HG02610 (cell line): Measurements from ENCODE around the gene RABGGTB.
"Not testable (repeated sequence)": the region's sequence is repeated elsewhere in the genome, so short reads cannot be mapped to it uniquely, and the experiment has no call there.

Source experiments
- ATAC-seq: cut with Tn5 transposase; IDR thresholded peaks from one replicate; pipeline ENCODE4 v1.9.1; 2021; ENCODE audit warnings: mild to moderate bottlenecking, moderate library complexity; ENCODE audit not compliant: unreplicated experiment

The RABGGTB gene

DNA sequence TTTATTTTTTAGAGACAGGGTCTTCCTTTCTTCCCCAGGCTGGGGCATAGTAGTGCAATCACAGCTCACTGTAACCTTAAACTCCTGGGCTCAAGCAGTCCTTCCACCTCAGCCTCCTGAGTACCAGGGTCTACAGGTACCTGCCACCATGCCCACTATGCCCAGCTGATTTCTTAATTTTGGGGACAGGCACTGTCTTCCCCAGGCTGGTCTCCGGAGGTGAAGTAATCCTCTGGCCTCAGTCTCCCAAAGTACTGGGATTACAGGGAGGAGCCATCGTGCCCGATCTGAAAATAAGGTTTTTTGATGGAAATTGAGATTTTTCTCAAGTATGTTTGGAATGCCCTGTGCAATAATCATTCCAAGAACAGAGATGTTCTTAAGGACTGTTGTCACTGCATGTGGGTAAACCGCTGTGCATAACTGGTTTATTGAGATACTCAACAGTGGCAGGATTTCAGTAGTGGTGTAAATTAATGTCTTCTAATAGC is 9.7 kb downstream of the RABGGTB start:
- no peak for ATAC-seq

GRCh38 chr1:75796376-75797272 is 10.6 kb downstream of the RABGGTB start, which contains the start of gene MSH4:
TSS of gene MSH4 (plus strand) at chr1:75796882. CDS start at chr1:75796986, 104 bp downstream.
- ATAC-seq, result no peak

DNA sequence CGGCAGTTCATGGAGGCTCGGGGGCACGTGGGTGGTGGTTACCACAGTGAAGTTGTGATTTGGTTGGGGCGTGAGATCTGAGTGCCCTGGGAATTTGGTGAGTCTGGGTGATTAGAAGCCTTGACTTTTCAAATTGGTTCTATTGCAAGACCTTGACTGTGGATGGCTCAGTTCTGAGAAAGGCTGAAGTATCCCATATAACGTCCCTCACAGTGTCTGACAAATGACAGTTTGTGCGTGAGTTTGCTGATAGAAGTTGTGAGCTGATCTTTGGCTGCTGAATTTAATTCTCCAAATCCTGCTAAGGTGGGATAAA is 11.2 kb downstream of the RABGGTB start:
- ATAC-seq, result no peak

- ATAC-seq, result no peak
These were observed 11.7 kb downstream of the RABGGTB start for GRCh38 chr1:75797606-75798216.

GRCh38 chr1:75801480-75801879 is 15.4 kb downstream of the RABGGTB start:
- not testable (repeated sequence) for ATAC-seq

DNA sequence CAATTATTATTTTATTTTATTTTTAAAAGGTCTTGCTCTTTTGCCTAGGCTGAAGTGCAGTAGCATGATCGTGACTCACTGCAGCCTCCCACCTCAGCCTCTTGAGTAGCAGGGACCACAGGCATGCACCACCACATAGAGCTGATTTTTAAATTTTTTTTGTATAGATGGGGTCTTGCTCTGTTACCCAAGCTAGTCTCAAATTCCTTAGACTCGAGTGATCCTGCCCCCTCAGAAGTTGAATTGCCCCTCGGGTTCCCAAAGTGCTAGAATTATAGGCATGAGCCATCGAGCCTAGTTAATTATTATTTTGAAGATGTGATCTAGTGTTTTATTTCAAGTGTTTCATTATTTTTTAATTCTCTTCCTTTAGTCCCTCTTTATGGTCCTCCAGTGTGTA is 22.9 kb downstream of the RABGGTB start:
- no peak for ATAC-seq

- not testable (repeated sequence) for ATAC-seq
These were observed 24.1 kb downstream of the RABGGTB start for GRCh38 chr1:75810113-75810512.

- no peak for ATAC-seq
These were observed 25.3 kb downstream of the RABGGTB start for GRCh38 chr1:75811211-75811981.

DNA sequence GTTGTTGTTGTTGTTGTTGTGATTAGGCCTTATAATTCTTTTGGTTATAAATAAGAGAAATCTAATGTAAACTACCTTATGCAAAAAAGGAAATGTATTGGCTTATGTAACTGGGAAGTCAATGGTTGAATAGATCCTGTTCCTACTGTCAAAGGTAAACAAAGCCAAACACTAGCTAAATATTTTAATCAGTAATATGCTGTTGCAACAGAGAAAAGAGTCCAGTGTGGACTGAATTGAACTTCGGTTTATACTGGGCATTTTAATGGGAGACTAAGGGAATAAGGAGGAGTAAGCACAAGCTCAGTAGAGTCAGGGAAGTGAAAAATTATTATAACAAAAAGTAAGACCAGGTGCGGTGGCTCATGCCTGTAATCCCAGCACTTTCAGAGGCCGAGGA is 26.0 kb downstream of the RABGGTB start:
- no peak for ATAC-seq

DNA sequence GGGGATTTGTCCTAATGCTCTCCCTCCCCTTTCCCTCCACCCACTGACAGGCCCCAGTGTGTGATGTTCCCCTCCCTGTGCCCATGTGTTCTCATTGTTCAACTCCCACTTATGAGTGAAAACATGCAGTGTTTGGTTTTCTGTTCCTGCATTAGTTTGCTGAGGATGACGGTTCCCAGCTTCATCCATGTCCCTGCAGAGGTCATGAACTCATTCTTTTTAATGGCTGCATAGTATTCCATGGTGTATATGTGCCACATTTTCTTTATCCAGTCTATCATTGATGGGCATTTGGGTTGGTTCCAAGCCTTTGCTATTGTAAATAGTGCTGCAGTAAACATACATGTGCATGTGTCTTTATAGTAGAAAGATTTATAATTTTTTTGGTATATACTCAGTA is 37.5 kb downstream of the RABGGTB start:
- ATAC-seq, result not testable (repeated sequence)

DNA sequence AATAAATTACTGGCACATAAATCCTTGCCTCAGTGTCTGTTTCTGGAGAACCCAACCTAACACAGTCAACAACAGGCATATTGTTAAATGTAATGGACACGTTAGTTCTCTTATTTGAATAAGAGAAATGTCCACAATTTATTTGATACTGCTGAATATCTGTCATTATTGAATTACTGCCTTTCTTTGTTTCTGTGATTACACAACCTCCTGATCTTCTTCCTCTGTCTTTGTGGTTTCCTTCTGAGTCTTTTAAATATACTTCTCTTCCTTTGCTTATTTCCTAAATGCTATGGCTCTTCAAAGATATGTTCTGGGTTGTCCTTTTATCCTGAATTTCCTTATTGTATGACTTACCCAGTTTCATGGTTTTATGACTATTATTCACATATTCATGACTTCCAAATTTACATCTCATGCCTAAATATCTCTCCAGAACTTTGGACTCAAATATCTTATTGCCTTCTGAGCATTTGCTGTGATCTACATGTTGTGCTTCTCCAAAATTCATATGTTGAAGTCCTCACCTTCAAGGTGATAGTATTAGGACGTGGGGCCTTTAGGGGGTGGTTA is 50.6 kb downstream of the RABGGTB start:
- no peak for ATAC-seq

- ATAC-seq, result no peak
These were observed 52.0 kb downstream of the RABGGTB start for GRCh38 chr1:75838079-75838478.

- ATAC-seq, result no peak
These were observed 55.4 kb downstream of the RABGGTB start for GRCh38 chr1:75841421-75841820.
